Transverse colon (tissue), 4 donors: ENCODE data around the gene ADAT1. TPM values are rescaled to one million over a fixed set of nuclear protein-coding genes. Genes with fewer than 3 reads are reported as not detected.
A peak's percentile ranks its signal among the peaks of the same experiment; 100 is the strongest.

Experiments used
- DNase-seq: peaks from one replicate; pipeline ENCODE4 v3.0.0-alpha.2; 2019
- H3K27ac ChIP-seq, 4 donors: fragments of 200-600 bp; sonication (generic); 2 replicates each; pipeline ENCODE4 v1.5.1; 2016 to 2018; ENCODE audit warnings: inconsistent platforms in 4 of 4
- H3K27me3 ChIP-seq: fragments of 200-600 bp; sonication (generic); 2 replicates; pipeline ENCODE4 v1.5.1; 2017; ENCODE audit warnings: inconsistent platforms
- H3K36me3 ChIP-seq, 4 donors: fragments of 200-600 bp; sonication (generic); 2 replicates each; pipeline ENCODE4 v1.5.1; 2017 to 2019; ENCODE audit warnings: inconsistent platforms in 4 of 4
- H3K4me1 ChIP-seq, 4 donors: fragments of 200-600 bp; sonication (generic); 2 replicates each; pipeline ENCODE4 v1.5.1; 2017 to 2020; ENCODE audit warnings: inconsistent platforms in 4 of 4
- H3K4me3 ChIP-seq, 4 donors: fragments of 200-600 bp; sonication (generic); 1 replicate in 1 of 4; 2 replicates in 3 of 4; pipeline versions ENCODE4 v1.5.1 to v1.6.1; 2017 to 2019; ENCODE audit warnings: inconsistent platforms in 4 of 4
- H3K9me3 ChIP-seq, 2 donors: fragments of 200-600 bp; sonication (generic); 2 replicates each; pipeline ENCODE4 v1.5.1; 2017 to 2019; ENCODE audit warnings: inconsistent platforms in 2 of 2
- CTCF ChIP-seq, 5 experiments: fragments of 200-600 bp in 3 of 5; fragments of 450-650 bp in 2 of 5; sonication (generic) in 3 of 5; IDR thresholded peaks; 1 replicate in 2 of 5; 2 replicates in 3 of 5; pipeline ENCODE4 v1.5.1; 2016 to 2017; ENCODE audit warnings: antibody characterized with exemption in 5 of 5, inconsistent platforms in 3 of 5, mild to moderate bottlenecking in 2 of 5, moderate library complexity in 1 of 5
- EP300 ChIP-seq: sonication (generic); formaldehyde crosslinking; IDR thresholded peaks from one replicate; pipeline ENCODE4 v1.6.1; 2017; ENCODE audit warnings: antibody characterized with exemption, low read depth
- POLR2A ChIP-seq: fragments of 450-650 bp; IDR thresholded peaks from one replicate; pipeline ENCODE4 v1.6.1; 2016; ENCODE audit warnings: antibody characterized with exemption, mild to moderate bottlenecking, moderate library complexity
- POLR2AphosphoS5 ChIP-seq, 3 donors: sonication (generic); formaldehyde crosslinking; IDR thresholded peaks; one replicate each; pipeline ENCODE4 v1.6.1; 2016; ENCODE audit warnings: antibody characterized with exemption in 3 of 3
- WGBS, 2 donors: methylation state at CpG; one replicate each; pipeline ENCODE4 v1.1.5; 2018; ENCODE audit warnings: low coverage in 1 of 2; 5-methylcytosine and 5-hydroxymethylcytosine counted together
- in situ Hi-C, 4 donors: fragments of 200-750 bp; cut with MboI; loops; one replicate each; pipeline versions ENCODE4 v1.15.0 to v1.15.1; 2017; ENCODE audit warnings: low sequenced_read_pairs in 3 of 4, low pct_ligation_motif_present in 1 of 4, low pct_unique_long_range_greater_than_20kb in 1 of 4
- intact Hi-C: fragments of 100-400 bp; cut with DNase I; formaldehyde crosslinking; loops from one replicate; pipeline ENCODE4 v1.15.1; 2023; ENCODE audit warnings: low total_unique reads
- total RNA-seq, 4 donors: library from RNA; depleted of rRNA; stranded (reverse); fragments of >200 nt; gene quantifications; one replicate each; pipeline ENCODE4 v1.1.0, GENCODE V29; 2016

The ADAT1 gene
- total RNA-seq, 4 donors from 2014 or later: 14.1 to 94.3 (median 49.1) TPM

DNA sequence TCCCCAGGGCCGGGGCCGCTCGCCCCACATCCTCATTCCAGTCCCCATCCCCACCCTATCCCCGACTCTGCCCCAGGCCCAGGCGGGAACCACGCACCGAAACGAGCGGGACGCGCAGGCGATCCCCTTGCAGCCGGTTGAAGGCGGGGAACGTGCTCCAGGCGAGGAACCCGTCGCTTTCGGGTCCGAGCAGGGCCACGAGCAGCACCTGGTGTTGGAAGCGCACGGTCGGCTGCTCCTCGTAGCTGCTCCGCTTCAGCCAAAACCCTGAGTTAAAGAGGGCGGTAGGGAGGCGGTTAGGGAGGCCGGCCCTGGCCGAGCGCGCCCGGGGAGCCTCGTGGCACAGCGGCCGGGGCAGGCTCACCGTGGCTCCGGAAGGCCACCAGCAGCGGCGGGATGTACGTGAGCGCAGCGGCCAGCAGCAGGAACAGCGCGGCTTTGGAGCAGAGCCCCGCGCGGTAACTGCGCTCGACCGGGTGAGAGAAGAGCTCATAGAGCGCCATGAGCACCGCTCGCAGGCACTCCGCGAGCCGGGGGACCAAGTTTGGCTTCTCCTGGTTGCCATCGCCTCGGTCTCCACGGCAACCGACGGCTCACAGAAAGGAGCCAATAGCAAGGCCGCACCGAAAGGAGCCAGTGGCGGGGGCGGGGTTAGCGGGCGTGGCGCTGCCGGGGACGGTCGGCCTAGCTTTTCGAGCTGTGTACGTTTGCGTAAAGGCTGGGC lies 67.2 kb downstream of the ADAT1 start, which contains the start of gene TMEM231:
TMEM231 (minus strand) TSS at position 546 of the 724 bp plus-strand sequence; CDS start at position 503, 43 bp downstream.
- intact Hi-C loops: no loop called here
- H3K36me3 ChIP-seq: no peaks in the 10 kb centered on the region
- in situ Hi-C loops: no loop called here
- H3K27me3 ChIP-seq: no peaks in the 10 kb centered on the region
- peak; percentile 98 for DNase-seq
- peak within 1 kb of the TSS; percentile 73 to 90 (median 88) for H3K27ac ChIP-seq
- 0% methylated on average over 49 of the region's 75 CpGs; no CpG with 5 or more reads in 1 of the 2 donors for WGBS, 2 donors
- TF ChIP-seq EP300 (no peak), POLR2AphosphoS5 (IDR thresholded peaks at IDR 0.05) (peak; percentile 23 to 56 (median 36)), POLR2A (peak; percentile 24), CTCF (IDR thresholded peaks at IDR 0.05) (peak in 1 of 5 experiments; percentile 13)
- no peaks in the 10 kb centered on the region for H3K9me3 ChIP-seq
- H3K4me1 ChIP-seq: peaks cover 7 to 13% (median 10%) of the 10 kb centered on the region in 4 donors
- peak within 1 kb of the TSS; percentile 57 to 73 (median 62) for H3K4me3 ChIP-seq

- intact Hi-C loops (no loop called here), in situ Hi-C loops (no loop called here)
- no peaks in the 10 kb centered on the region for H3K9me3 ChIP-seq
- H3K36me3 ChIP-seq: no peaks in the 10 kb centered on the region
- peaks cover 7 to 13% (median 11%) of the 10 kb centered on the region in 4 donors for H3K4me1 ChIP-seq
- no peak for TF ChIP-seq POLR2A
- peak in 1 of 5 experiments; percentile 7 for TF ChIP-seq CTCF (IDR thresholded peaks at IDR 0.05)
- peak in 1 of 3 donors; percentile 44 for TF ChIP-seq POLR2AphosphoS5 (IDR thresholded peaks at IDR 0.05)
- peak overlapping the region; percentile 73 to 90 (median 88) for H3K27ac ChIP-seq
- H3K27me3 ChIP-seq: no peaks in the 10 kb centered on the region
- DNase-seq: peak; percentile 82
- peak overlapping the region; percentile 57 to 73 (median 62) for H3K4me3 ChIP-seq
- WGBS, 2 donors: 1% methylated on average over 24 of the region's 26 CpGs; no CpG with 5 or more reads in 1 of the 2 donors
Measured at GRCh38 chr16:75555213-75555706, 67.8 kb downstream of the ADAT1 start.

GRCh38 chr16:75552951-75553350 lies 70.1 kb downstream of the ADAT1 start:
- H3K9me3 ChIP-seq: no peaks in the 10 kb centered on the region
- no peak for TF ChIP-seq POLR2A
- no peak for TF ChIP-seq CTCF (IDR thresholded peaks at IDR 0.05)
- no peak for TF ChIP-seq POLR2AphosphoS5 (IDR thresholded peaks at IDR 0.05)
- no peak for TF ChIP-seq EP300
- H3K27me3 ChIP-seq: no peaks in the 10 kb centered on the region
- H3K36me3 ChIP-seq: no peaks in the 10 kb centered on the region
- 74 to 88% methylated on average over 1 to 2 of the region's 2 CpGs for WGBS, 2 donors
- peaks cover 7 to 19% (median 14%) of the 10 kb centered on the region in 4 donors for H3K4me1 ChIP-seq
- intact Hi-C loops: no loop called here
- no peak for DNase-seq
- in situ Hi-C loops: no loop called here
- H3K27ac ChIP-seq: no peak overlapping the region
- no peak overlapping the region for H3K4me3 ChIP-seq

DNA sequence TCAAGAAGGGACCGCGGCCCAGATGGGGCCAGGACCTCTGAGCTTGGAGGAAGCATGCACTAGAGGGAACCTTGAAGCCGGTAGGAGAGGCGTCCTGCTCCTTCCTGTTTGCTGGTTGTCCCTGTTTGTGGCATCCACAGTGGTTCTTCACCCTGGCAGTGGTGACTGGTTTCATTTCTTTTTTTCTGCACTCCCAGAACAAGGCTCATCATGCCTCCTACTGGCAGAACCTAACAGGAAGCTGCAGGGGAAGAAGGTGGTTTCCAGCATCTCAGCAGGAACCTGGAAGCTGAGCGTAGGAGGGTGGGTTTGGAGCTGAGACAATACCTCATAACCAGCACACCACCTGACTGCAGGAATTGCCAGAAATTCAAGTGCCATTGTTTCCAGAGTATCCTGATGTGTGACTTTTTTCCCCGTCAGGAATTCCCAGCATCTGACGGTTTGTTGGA lies 72.8 kb downstream of the ADAT1 start:
- Histone ChIP-seq H3K27ac (peak overlapping the region; percentile 48 to 67 (median 60)), H3K36me3 (no peaks in the 10 kb centered on the region), H3K27me3 (no peaks in the 10 kb centered on the region), H3K4me3 (peak overlapping the region in 3 of 4 donors; percentile 19 to 39 (median 27)), H3K4me1 (peaks cover 0 to 13% (median 6%) of the 10 kb centered on the region in 4 donors), H3K9me3 (no peaks in the 10 kb centered on the region)
- WGBS, 2 donors: 21 to 50% methylated on average over 5 to 7 of the region's 7 CpGs
- intact Hi-C loops: no loop called here
- TF ChIP-seq POLR2A (no peak), POLR2AphosphoS5 (IDR thresholded peaks at IDR 0.05) (no peak), CTCF (IDR thresholded peaks at IDR 0.05) (peak; percentile 39 to 86 (median 61)), EP300 (no peak)
- peak; percentile 72 for DNase-seq
- in situ Hi-C loops: no loop called here
